IMR-90 (cell line): Measurements from ENCODE around the gene EXOC4. TPM values are rescaled to one million over a fixed set of nuclear protein-coding genes. Genes with fewer than 3 reads are reported as not detected.

Experiments
- ATAC-seq: fragments of 200-7000 bp; cut with Tn5 transposase; 2 replicates; pipeline ENCODE4 v1.9.1; 2020; ENCODE audit warnings: low read depth, mild to moderate bottlenecking, moderate library complexity
- BruUV-seq: library from RNA; stranded (reverse); fragments of 400-500 nt; replicated peaks from 2 replicates; lab custom pipeline; 2021; lab: Mats Ljungman, UMichigan
- CTCF ChIA-PET: fragments of 300-600 bp; formaldehyde crosslinking; extraction: SDS; loops from one replicate; lab custom pipeline; 2021; ENCODE audit warnings: antibody characterized with exemption; lab: Yijun Ruan, JAX
- POLR2A ChIA-PET: fragments of 300-600 bp; sonication (Branson Sonifier 250); formaldehyde crosslinking; loops from one replicate; lab custom pipeline; 2022; ENCODE audit warnings: antibody characterized with exemption; ENCODE audit not compliant: unreplicated experiment; lab: Charles Lee
- DNase-seq: peaks from one replicate; pipeline ENCODE4 v3.0.0; 2013
- H2AFZ ChIP-seq: replicated peaks from 2 replicates; pipeline ENCODE3; 2013; ENCODE audit warnings: low read length, mild to moderate bottlenecking; ENCODE audit not compliant: poor library complexity
- H2AK5ac ChIP-seq: 2 replicates; pipeline ENCODE4 v1.6.1; 2013; ENCODE audit warnings: low read depth, low read length, inconsistent platforms
- H2AK9ac ChIP-seq: replicated peaks from 2 replicates; pipeline ENCODE3; 2013; ENCODE audit warnings: mild to moderate bottlenecking, low read depth, low read length, moderate library complexity; ENCODE audit not compliant: poor library complexity
- H2BK120ac ChIP-seq: 2 replicates; pipeline ENCODE4 v1.6.1; 2013; ENCODE audit warnings: low read depth, low read length, inconsistent platforms
- H2BK15ac ChIP-seq: 3 replicates; pipeline ENCODE4 v1.6.1; 2013; ENCODE audit warnings: low read depth, low read length, inconsistent platforms
- H2BK20ac ChIP-seq: 2 replicates; pipeline ENCODE4 v1.6.1; 2013; ENCODE audit warnings: low read depth, mild to moderate bottlenecking, inconsistent platforms, low read length, moderate library complexity
- H2BK5ac ChIP-seq: 2 replicates; pipeline ENCODE4 v1.6.1; 2013; ENCODE audit warnings: mild to moderate bottlenecking, low read depth, low read length, inconsistent platforms; ENCODE audit not compliant: poor library complexity, severe bottlenecking
- H3K14ac ChIP-seq: replicated peaks from 2 replicates; pipeline ENCODE4 v1.6.1; 2013; ENCODE audit warnings: low read depth, low read length, inconsistent platforms
- H3K18ac ChIP-seq: 2 replicates; pipeline ENCODE4 v1.6.1; 2013; ENCODE audit warnings: low read depth, low read length, control low read depth
- H3K23ac ChIP-seq: 2 replicates; pipeline ENCODE4 v1.6.1; 2013; ENCODE audit warnings: low read depth, low read length, inconsistent platforms
- H3K27ac ChIP-seq: 2 replicates; pipeline ENCODE4 v1.5.1; 2013; ENCODE audit warnings: mild to moderate bottlenecking, control low read depth, low read length; ENCODE audit not compliant: insufficient read depth
- H3K27me3 ChIP-seq: 2 replicates; pipeline ENCODE4 v1.6.1; 2013; ENCODE audit warnings: low read length; ENCODE audit not compliant: control insufficient read depth, insufficient read depth
- H3K36me3 ChIP-seq: 2 replicates; pipeline ENCODE4 v1.6.1; 2013; ENCODE audit warnings: low read length, mixed read lengths; ENCODE audit not compliant: control insufficient read depth, insufficient read depth
- H3K4ac ChIP-seq: 2 replicates; pipeline ENCODE4 v1.6.1; 2013; ENCODE audit warnings: low read depth, low read length, inconsistent platforms
- H3K4me1 ChIP-seq: 2 replicates; pipeline ENCODE4 v1.6.1; 2013; ENCODE audit warnings: low read length, mixed read lengths; ENCODE audit not compliant: control insufficient read depth, insufficient read depth
- H3K4me2 ChIP-seq: 2 replicates; pipeline ENCODE4 v1.6.1; 2013; ENCODE audit warnings: low read depth, mild to moderate bottlenecking, control low read depth, low read length, moderate library complexity
- H3K4me3 ChIP-seq: 2 replicates; pipeline ENCODE4 v1.5.1; 2013; ENCODE audit warnings: low read depth, mild to moderate bottlenecking, control low read depth, low read length, moderate library complexity; ENCODE audit not compliant: insufficient read depth
- H3K56ac ChIP-seq: 2 replicates; pipeline ENCODE4 v1.6.1; 2013; ENCODE audit warnings: low read length, inconsistent platforms; ENCODE audit not compliant: insufficient read depth; ENCODE audit errors: extremely low read depth
- H3K79me1 ChIP-seq, 2 experiments: 2 replicates each; pipeline ENCODE4 v1.6.1; 2013; ENCODE audit warnings: low read length in 2 of 2, inconsistent platforms in 1 of 2, low read depth in 1 of 2
- H3K9ac ChIP-seq: 2 replicates; pipeline ENCODE4 v1.6.1; 2013; ENCODE audit warnings: low read depth, low read length, control low read depth
- H3K9me1 ChIP-seq: 2 replicates; pipeline ENCODE4 v1.6.1; 2013; ENCODE audit warnings: low read length, inconsistent platforms; ENCODE audit not compliant: insufficient read depth
- H3K9me3 ChIP-seq: 2 replicates; pipeline ENCODE4 v1.6.1; 2013; ENCODE audit warnings: low read length; ENCODE audit not compliant: control insufficient read depth, insufficient read depth
- H4K20me1 ChIP-seq: 2 replicates; pipeline ENCODE4 v1.6.1; 2013; ENCODE audit warnings: low read length, inconsistent platforms; ENCODE audit not compliant: insufficient read depth
- H4K5ac ChIP-seq: 2 replicates; pipeline ENCODE4 v1.6.1; 2013; ENCODE audit warnings: mild to moderate bottlenecking, low read depth, low read length, control low read depth
- H4K8ac ChIP-seq, 2 experiments: 2 replicates each; pipeline ENCODE4 v1.6.1; 2013; ENCODE audit warnings: low read depth in 2 of 2, low read length in 2 of 2, control low read depth in 1 of 2, inconsistent platforms in 1 of 2
- H4K91ac ChIP-seq: 2 replicates; pipeline ENCODE4 v1.6.1; 2013; ENCODE audit warnings: low read depth, low read length, inconsistent platforms; ENCODE audit not compliant: insufficient read depth
- BHLHE40 ChIP-seq: fragments of 150-350 bp; IDR thresholded peaks from 2 replicates; pipeline ENCODE4 v1.6.1; 2016; ENCODE audit warnings: mild to moderate bottlenecking, low read depth, low read length
- CEBPB ChIP-seq: IDR thresholded peaks from 2 replicates; pipeline ENCODE4 v1.6.1; 2012; ENCODE audit warnings: low read depth, low read length, improper control_type of control experiment
- CHD1 ChIP-seq: IDR thresholded peaks from 2 replicates; pipeline ENCODE4 v1.6.1; 2012; ENCODE audit warnings: low read depth, low read length, improper control_type of control experiment
- CTCF ChIP-seq: conservative IDR thresholded peaks from 2 replicates; pipeline ENCODE4 v1.5.1; 2012; ENCODE audit warnings: mild to moderate bottlenecking, low read depth, low read length, improper control_type of control experiment
- FOS ChIP-seq: fragments of 150-350 bp; IDR thresholded peaks from 2 replicates; pipeline ENCODE4 v1.6.1; 2016; ENCODE audit warnings: low read depth, low read length
- MAFK ChIP-seq: IDR thresholded peaks from 2 replicates; pipeline ENCODE4 v1.6.1; 2012; ENCODE audit warnings: low read depth, low read length, improper control_type of control experiment
- MAZ ChIP-seq: IDR thresholded peaks from 2 replicates; pipeline ENCODE4 v1.6.1; 2012; ENCODE audit warnings: low read depth, mild to moderate bottlenecking, low read length, improper control_type of control experiment, moderate library complexity, borderline replicate concordance
- MXI1 ChIP-seq: IDR thresholded peaks from 2 replicates; pipeline ENCODE4 v1.6.1; 2012; ENCODE audit warnings: low read depth, mild to moderate bottlenecking, low read length, moderate library complexity, borderline replicate concordance
- NFE2L2 ChIP-seq: fragments of 150-350 bp; IDR thresholded peaks from 2 replicates; pipeline ENCODE4 v1.6.1; 2016; ENCODE audit warnings: low read depth, mild to moderate bottlenecking, low read length
- POLR2A ChIP-seq: IDR thresholded peaks from 2 replicates; pipeline ENCODE4 v1.6.1; 2012; ENCODE audit warnings: mild to moderate bottlenecking, low read depth, low read length
- RAD21 ChIP-seq: IDR thresholded peaks from 2 replicates; pipeline ENCODE4 v1.6.1; 2012; ENCODE audit warnings: low read length, improper control_type of control experiment
- RCOR1 ChIP-seq: IDR thresholded peaks from 2 replicates; pipeline ENCODE4 v1.6.1; 2012; ENCODE audit warnings: mild to moderate bottlenecking, low read length, improper control_type of control experiment; ENCODE audit not compliant: insufficient replicate concordance
- RFX5 ChIP-seq: IDR thresholded peaks from 2 replicates; pipeline ENCODE4 v1.8.0; 2012; ENCODE audit warnings: low read depth, mild to moderate bottlenecking, low read length, moderate library complexity
- SMC3 ChIP-seq: fragments of 150-350 bp; IDR thresholded peaks from 2 replicates; pipeline ENCODE4 v1.6.1; 2016; ENCODE audit warnings: low read depth, mild to moderate bottlenecking, antibody characterized with exemption, low read length, moderate library complexity
- USF2 ChIP-seq: fragments of 150-350 bp; IDR thresholded peaks from 2 replicates; pipeline ENCODE4 v1.6.1; 2017; ENCODE audit warnings: mild to moderate bottlenecking, antibody characterized with exemption, low read length, low read depth
- WGBS, 2 experiments: methylation state at CpG; one replicate each; pipeline versions ENCODE4 v1.1.5 to v1.1.7; 2013; ENCODE audit warnings: missing lambda C conversion rate in 2 of 2; ENCODE audit not compliant: insufficient read length in 1 of 2; ENCODE audit errors: extremely low coverage in 2 of 2; 5-methylcytosine and 5-hydroxymethylcytosine counted together
- dilution Hi-C: fragments of 300-500 bp; cut with HindIII; formaldehyde crosslinking; loops from one replicate; pipeline ENCODE4 v1.14.3; 2018; ENCODE audit warnings: low sequenced_read_pairs; ENCODE audit not compliant: unreplicated experiment
- in situ Hi-C: fragments of 300-500 bp; cut with MboI; formaldehyde crosslinking; loops from 3 replicates; pipeline ENCODE4 v1.14.3; 2019; ENCODE audit warnings: low sequenced_read_pairs, inconsistent platforms, mixed read lengths
- intact Hi-C: fragments of 100-400 bp; cut with micrococcal nuclease; formaldehyde crosslinking; loops from 2 replicates; pipeline ENCODE4 v1.10.0; 2022
- polyA plus RNA-seq, 3 experiments: library from polyadenylated mRNA; depleted of rRNA; stranded (reverse); fragments of >200 nt; gene quantifications; 2 replicates each; pipeline ENCODE4 v1.2.3, GENCODE V29; 2012; ENCODE audit warnings: low replicate concordance in 1 of 3
- total RNA-seq: library from RNA; depleted of rRNA; stranded (reverse); fragments of >200 nt; gene quantifications from 2 replicates; pipeline ENCODE4 v1.2.3, GENCODE V29; 2012
- TF ChIP-seq, protein P1 (sequence below): fragments of 150-350 bp; IDR thresholded peaks from 2 replicates; pipeline ENCODE4 v1.6.1; 2016; ENCODE audit warnings: low read depth, mild to moderate bottlenecking, low read length, moderate library complexity, borderline replicate concordance

EXOC4 gene
- total and polyA plus RNA-seq, 2 of the 4 experiments (the other 2 are of a cell fraction), result 25.4 to 94.6 TPM

GRCh38 chr7:133642907-133643306, 390.0 kb downstream of the EXOC4 start:
- no peak overlapping the region for H2BK20ac ChIP-seq
- WGBS, 2 experiments, result no CpG with 5 or more reads among the region's 2 CpGs
- dilution Hi-C loops, result no loop called here
- no peak overlapping the region for H3K9ac ChIP-seq
- H4K5ac ChIP-seq, result no peak overlapping the region
- H3K18ac ChIP-seq, result no peak overlapping the region
- TF ChIP-seq POLR2A, result no peak
- TF ChIP-seq FOS, result no peak
- no peak for TF ChIP-seq MAFK
- no peak for TF ChIP-seq BHLHE40
- no peak for TF ChIP-seq USF2
- no peak for TF ChIP-seq RFX5
- TF ChIP-seq CTCF, result no peak
- TF ChIP-seq RCOR1, result no peak
- TF ChIP-seq MAZ, result no peak
- TF ChIP-seq MXI1, result no peak
- no peak for TF ChIP-seq CEBPB
- TF ChIP-seq RAD21, result no peak
- TF ChIP-seq NFE2L2, result no peak
- TF ChIP-seq, protein P1, sequence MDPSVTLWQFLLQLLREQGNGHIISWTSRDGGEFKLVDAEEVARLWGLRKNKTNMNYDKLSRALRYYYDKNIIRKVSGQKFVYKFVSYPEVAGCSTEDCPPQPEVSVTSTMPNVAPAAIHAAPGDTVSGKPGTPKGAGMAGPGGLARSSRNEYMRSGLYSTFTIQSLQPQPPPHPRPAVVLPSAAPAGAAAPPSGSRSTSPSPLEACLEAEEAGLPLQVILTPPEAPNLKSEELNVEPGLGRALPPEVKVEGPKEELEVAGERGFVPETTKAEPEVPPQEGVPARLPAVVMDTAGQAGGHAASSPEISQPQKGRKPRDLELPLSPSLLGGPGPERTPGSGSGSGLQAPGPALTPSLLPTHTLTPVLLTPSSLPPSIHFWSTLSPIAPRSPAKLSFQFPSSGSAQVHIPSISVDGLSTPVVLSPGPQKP, result no peak
- no peak for TF ChIP-seq SMC3
- no peak for TF ChIP-seq CHD1
- no peak overlapping the region for H3K14ac ChIP-seq
- H2BK5ac ChIP-seq, result no peak overlapping the region
- intact Hi-C loops, result no loop called here
- H2BK120ac ChIP-seq, result no peak overlapping the region
- peaks cover 2% of the 10 kb centered on the region; the same call in 1 of the 2 replicates for H3K9me3 ChIP-seq
- H3K56ac ChIP-seq, result no peak overlapping the region
- no peaks in the 10 kb centered on the region for H3K79me1 ChIP-seq
- H3K36me3 ChIP-seq, result no peaks in the 10 kb centered on the region
- in situ Hi-C loops, result no loop called here
- no peak overlapping the region for H4K8ac ChIP-seq
- H3K4me2 ChIP-seq, result no peak overlapping the region
- no TSS peak for BruUV-seq
- H2BK15ac ChIP-seq, result no peak overlapping the region
- no peak overlapping the region for H2AK9ac ChIP-seq
- H4K20me1 ChIP-seq, result no peaks in the 10 kb centered on the region
- no peak overlapping the region for H4K91ac ChIP-seq
- ATAC-seq (no peak), DNase-seq (no peak)
- H2AFZ ChIP-seq, result no peak overlapping the region
- no peaks in the 10 kb centered on the region; the same call in 1 of the 2 replicates for H3K9me1 ChIP-seq
- no peak overlapping the region for H3K4me3 ChIP-seq
- no peak overlapping the region for H3K23ac ChIP-seq
- no peak overlapping the region for H3K4ac ChIP-seq
- ChIA-PET CTCF (no interaction called here), POLR2A (no interaction called here)
- no peak overlapping the region for H2AK5ac ChIP-seq
- no peak overlapping the region for H3K27ac ChIP-seq
- H3K27me3 ChIP-seq, result no peaks in the 10 kb centered on the region
- H3K4me1 ChIP-seq, result peaks cover 2% of the 10 kb centered on the region
